PC-3 (cell line): Measurements from ENCODE around the gene SCAMP4. TPM values are rescaled to one million over a fixed set of nuclear protein-coding genes. Genes with fewer than 3 reads are reported as not detected.

Experiments used
- ATAC-seq: fragments of 200-7000 bp; cut with Tn5 transposase; 2 replicates; pipeline ENCODE4 v1.9.1; 2020; ENCODE audit warnings: mild to moderate bottlenecking, moderate library complexity
- BruUV-seq: library from RNA; stranded (reverse); fragments of 400-500 nt; replicated peaks from 2 replicates; lab custom pipeline; 2021; lab: Mats Ljungman, UMichigan
- CTCF ChIA-PET: fragments of 300-600 bp; sonication (Branson Sonifier 250); formaldehyde crosslinking; loops from one replicate; lab custom pipeline; 2022; ENCODE audit warnings: antibody characterized with exemption; lab: Charles Lee
- POLR2A ChIA-PET: fragments of 300-600 bp; sonication (Branson Sonifier 250); formaldehyde crosslinking; loops from one replicate; lab custom pipeline; 2022; ENCODE audit warnings: antibody characterized with exemption; ENCODE audit not compliant: unreplicated experiment; lab: Charles Lee
- DNase-seq: peaks from one replicate; pipeline ENCODE4 v3.0.0-alpha.2; 2015
- H2AFZ ChIP-seq: fragments of 300-600 bp; sonication (generic); 2 replicates; pipeline ENCODE4 v1.6.0; 2016; ENCODE audit warnings: antibody characterized with exemption, low read length
- H3F3A ChIP-seq: fragments of 300-600 bp; sonication (generic); one replicate; pipeline ENCODE4 v1.6.0; 2017; ENCODE audit warnings: antibody characterized with exemption, low read length, control low read depth, mild to moderate bottlenecking; ENCODE audit not compliant: unreplicated experiment
- H3K27ac ChIP-seq: fragments of 300-600 bp; sonication (generic); 2 replicates; pipeline ENCODE4 v1.5.1; 2016; ENCODE audit warnings: mild to moderate bottlenecking, low read length
- H3K27me3 ChIP-seq: fragments of 300-600 bp; sonication (generic); 2 replicates; pipeline ENCODE4 v1.6.1; 2016; ENCODE audit warnings: low read length, mixed read lengths
- H3K36me3 ChIP-seq: fragments of 300-600 bp; sonication (generic); 2 replicates; pipeline ENCODE4 v1.6.1; 2016; ENCODE audit warnings: low read depth, mixed run types, low read length, mixed read lengths
- H3K4me1 ChIP-seq: fragments of 300-600 bp; sonication (generic); 2 replicates; pipeline ENCODE4 v1.5.1; 2016; ENCODE audit warnings: low read length; ENCODE audit not compliant: insufficient read depth
- H3K4me2 ChIP-seq: fragments of 300-600 bp; sonication (generic); 2 replicates; pipeline ENCODE4 v1.6.0; 2016; ENCODE audit warnings: low read length
- H3K4me3 ChIP-seq: fragments of 300-600 bp; sonication (generic); 2 replicates; pipeline ENCODE4 v1.5.1; 2016; ENCODE audit warnings: mild to moderate bottlenecking, low read length, mixed read lengths
- H3K79me2 ChIP-seq: fragments of 300-600 bp; sonication (generic); 2 replicates; pipeline ENCODE4 v1.6.1; 2017; ENCODE audit warnings: low read length, mixed read lengths
- H3K9ac ChIP-seq: fragments of 300-600 bp; sonication (generic); 2 replicates; pipeline ENCODE4 v1.6.0; 2016; ENCODE audit warnings: mild to moderate bottlenecking, low read length
- H3K9me2 ChIP-seq: fragments of 300-600 bp; sonication (generic); replicated peaks from 2 replicates; pipeline ENCODE4 v1.6.1; 2016; ENCODE audit warnings: mixed run types, low read length, mixed read lengths
- H3K9me3 ChIP-seq: fragments of 300-600 bp; sonication (generic); 2 replicates; pipeline ENCODE4 v1.6.1; 2016; ENCODE audit warnings: low read length, mixed read lengths
- H4K20me1 ChIP-seq: fragments of 300-600 bp; sonication (generic); 2 replicates; pipeline ENCODE4 v1.6.1; 2016; ENCODE audit warnings: low read length, mixed read lengths
- EZH2 ChIP-seq: fragments of 300-600 bp; sonication (generic); IDR thresholded peaks from one replicate; pipeline ENCODE4 v1.6.1; 2017; ENCODE audit warnings: antibody characterized with exemption, mild to moderate bottlenecking, low read length; ENCODE audit not compliant: unreplicated experiment
- EZH2phosphoT487 ChIP-seq: fragments of 300-600 bp; sonication (generic); IDR thresholded peaks from 2 replicates; pipeline ENCODE4 v1.6.1; 2018; ENCODE audit warnings: mild to moderate bottlenecking, antibody characterized with exemption, low read length, borderline replicate concordance
- intact Hi-C: fragments of 100-400 bp; cut with micrococcal nuclease; formaldehyde crosslinking; loops from 2 replicates; pipeline ENCODE4 v1.9.0; 2023
- total RNA-seq: library from RNA; depleted of rRNA; stranded (reverse); fragments of >200 nt; gene quantifications from 2 replicates; pipeline ENCODE4 v1.2.3, GENCODE V29; 2014
- TF ChIP-seq, protein P1 (sequence below): fragments of 300-600 bp; sonication (generic); conservative IDR thresholded peaks from 2 replicates; pipeline ENCODE4 v1.5.1; 2017; ENCODE audit warnings: antibody characterized with exemption, low read depth, mild to moderate bottlenecking, low read length

SCAMP4 gene
- total RNA-seq, 1 experiment from 2014 or later: 61.5 TPM

DNA sequence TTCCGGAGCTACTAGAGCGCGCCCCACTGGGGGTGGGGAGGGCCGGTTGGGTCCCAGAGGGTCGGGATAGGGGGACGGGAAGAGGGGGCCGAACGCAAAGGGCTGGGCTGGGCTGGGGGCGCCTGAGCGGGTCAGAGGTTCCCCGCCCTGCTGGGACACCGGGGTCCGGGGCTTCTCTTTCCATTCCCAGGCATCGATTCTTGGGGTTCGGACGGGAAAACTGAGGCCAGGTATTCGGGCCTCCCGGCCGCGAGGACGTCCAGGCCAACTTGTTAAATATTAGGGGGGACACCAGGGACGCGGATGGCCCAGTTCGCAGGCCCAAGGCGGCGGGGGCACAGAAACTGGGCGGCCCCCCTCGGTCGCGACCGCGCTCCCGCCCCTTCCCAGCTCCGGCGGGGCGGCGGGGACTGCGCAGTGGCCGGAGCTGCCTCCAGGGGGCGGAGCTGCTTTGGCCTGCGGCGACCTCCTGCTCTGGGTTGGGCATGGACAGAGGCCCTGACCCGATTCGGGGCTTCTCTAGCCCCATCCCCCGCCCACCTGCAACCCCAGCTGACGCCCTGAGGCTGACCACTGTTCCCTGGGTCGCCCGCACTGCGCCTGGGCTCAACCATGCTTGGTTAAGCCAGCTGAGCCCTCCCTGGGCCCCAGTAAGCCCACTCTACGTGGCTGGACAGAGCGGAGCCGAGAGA is 40.6 kb upstream of the SCAMP4 start:
- ChIA-PET POLR2A (interaction anchor here (0.5 kb wide), 1 partner anchor 552 kb away, joined by 6 read pairs; no protein-coding TSS in a partner anchor), CTCF (interaction anchor here (0.6 to 1.1 kb wide), 3 partner anchors 10 to 65 kb away, joined by 3 to 5 read pairs (median 3); no protein-coding TSS in a partner anchor)
- Histone ChIP-seq H3K36me3 (no peaks in the 10 kb centered on the region), H4K20me1 (peaks cover 26% of the 10 kb centered on the region), H3K9me2 (no peaks in the 10 kb centered on the region), H3F3A (no peaks in the 10 kb centered on the region), H2AFZ (peak overlapping the region; percentile 76), H3K9ac (peak overlapping the region; percentile 97), H3K27ac (peak overlapping the region; percentile 80), H3K4me3 (peak overlapping the region; percentile 75), H3K4me2 (peak overlapping the region; percentile 95), H3K27me3 (no peaks in the 10 kb centered on the region), H3K9me3 (no peaks in the 10 kb centered on the region), H3K4me1 (peaks cover 10% of the 10 kb centered on the region; the same call in 1 of the 2 replicates), H3K79me2 (peaks cover 30% of the 10 kb centered on the region)
- ATAC-seq (peak; percentile 54), DNase-seq (peak; percentile 44)
- TF ChIP-seq, protein P1, sequence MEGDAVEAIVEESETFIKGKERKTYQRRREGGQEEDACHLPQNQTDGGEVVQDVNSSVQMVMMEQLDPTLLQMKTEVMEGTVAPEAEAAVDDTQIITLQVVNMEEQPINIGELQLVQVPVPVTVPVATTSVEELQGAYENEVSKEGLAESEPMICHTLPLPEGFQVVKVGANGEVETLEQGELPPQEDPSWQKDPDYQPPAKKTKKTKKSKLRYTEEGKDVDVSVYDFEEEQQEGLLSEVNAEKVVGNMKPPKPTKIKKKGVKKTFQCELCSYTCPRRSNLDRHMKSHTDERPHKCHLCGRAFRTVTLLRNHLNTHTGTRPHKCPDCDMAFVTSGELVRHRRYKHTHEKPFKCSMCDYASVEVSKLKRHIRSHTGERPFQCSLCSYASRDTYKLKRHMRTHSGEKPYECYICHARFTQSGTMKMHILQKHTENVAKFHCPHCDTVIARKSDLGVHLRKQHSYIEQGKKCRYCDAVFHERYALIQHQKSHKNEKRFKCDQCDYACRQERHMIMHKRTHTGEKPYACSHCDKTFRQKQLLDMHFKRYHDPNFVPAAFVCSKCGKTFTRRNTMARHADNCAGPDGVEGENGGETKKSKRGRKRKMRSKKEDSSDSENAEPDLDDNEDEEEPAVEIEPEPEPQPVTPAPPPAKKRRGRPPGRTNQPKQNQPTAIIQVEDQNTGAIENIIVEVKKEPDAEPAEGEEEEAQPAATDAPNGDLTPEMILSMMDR: peak; percentile 57
- TF ChIP-seq EZH2 (no peak), EZH2phosphoT487 (no peak)
- TSS peak; percentile 73 for BruUV-seq
- intact Hi-C loops: no loop called here

DNA sequence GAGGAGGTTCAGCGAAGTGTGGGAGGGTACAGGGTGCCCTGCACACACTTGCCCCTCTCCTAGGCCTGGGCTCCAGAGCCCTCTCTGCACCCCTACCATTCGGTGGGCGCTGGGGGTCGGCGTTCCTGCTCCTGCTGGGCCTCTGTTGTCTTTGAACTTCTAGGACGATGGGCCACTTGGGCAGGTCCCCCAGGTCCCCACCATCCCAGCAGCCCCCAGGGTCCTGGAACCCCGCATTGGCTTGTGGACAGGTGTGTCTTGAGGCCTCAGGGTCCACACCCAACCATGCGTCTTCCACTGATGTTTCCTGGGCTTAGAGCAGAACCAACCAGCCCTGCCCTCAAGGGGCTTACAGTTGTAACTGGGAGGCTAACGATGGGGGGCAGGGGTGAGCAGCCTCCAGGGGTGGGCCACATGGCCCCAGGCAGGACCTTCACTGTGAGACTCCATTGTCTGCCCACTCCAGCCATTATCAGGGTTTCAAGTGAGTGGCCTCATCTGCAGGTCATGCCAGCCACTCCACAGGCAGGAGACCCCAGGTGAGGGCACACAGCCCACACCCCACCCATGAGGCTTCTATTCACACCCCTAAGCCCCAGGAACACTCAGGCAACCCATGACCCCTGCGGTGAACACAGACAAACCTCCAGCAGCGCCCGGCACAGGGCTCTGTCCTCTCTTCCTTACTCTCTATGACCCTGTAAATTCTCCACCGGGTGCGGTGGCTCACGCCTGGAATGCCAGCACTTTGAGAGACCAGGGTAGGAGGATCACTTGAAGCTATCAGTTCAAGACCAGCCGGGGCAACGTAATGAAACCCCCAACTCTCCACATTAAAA is 39.8 kb upstream of the SCAMP4 start:
- Histone ChIP-seq H3F3A (no peaks in the 10 kb centered on the region), H3K4me1 (peaks cover 6% of the 10 kb centered on the region; the same call in 1 of the 2 replicates), H3K4me2 (peak overlapping the region; percentile 95), H3K9me2 (no peaks in the 10 kb centered on the region), H4K20me1 (peaks cover 21% of the 10 kb centered on the region), H2AFZ (no peak overlapping the region), H3K36me3 (no peaks in the 10 kb centered on the region), H3K27me3 (no peaks in the 10 kb centered on the region), H3K79me2 (peaks cover 23% of the 10 kb centered on the region), H3K27ac (no peak overlapping the region), H3K9me3 (no peaks in the 10 kb centered on the region), H3K4me3 (peak overlapping the region; percentile 75; the same call in 1 of the 2 replicates), H3K9ac (peak overlapping the region; percentile 97)
- ChIA-PET POLR2A (interaction anchor here (0.5 kb wide), 1 partner anchor 552 kb away, joined by 6 read pairs; no protein-coding TSS in a partner anchor), CTCF (interaction anchor here (1.1 kb wide), 1 partner anchor 10 kb away, joined by 5 read pairs; no protein-coding TSS in a partner anchor)
- no peak for DNase-seq
- intact Hi-C loops: no loop called here
- ATAC-seq: no peak
- no TSS peak for BruUV-seq
- TF ChIP-seq EZH2 (no peak), EZH2phosphoT487 (no peak)
- TF ChIP-seq, protein P1: no peak
